Activated CD8-positive, alpha-beta memory T cell treated with anti-CD3 and anti-CD28 coated beads for 24 hours (primary cell): Measurements from ENCODE around the gene ACVR1B.
"Not testable (repeated sequence)": the region's sequence is repeated elsewhere in the genome, so short reads cannot be mapped to it uniquely, and the experiment has no call there.

Experiments
- DNase-seq: peaks from one replicate; pipeline ENCODE4 v3.0.0-alpha.2; 2020

The ACVR1B gene

GRCh38 chr12:51972422-51972812 lies 20.9 kb downstream of the ACVR1B start:
- DNase-seq: no peak

GRCh38 chr12:51972849-51973273 lies 21.4 kb downstream of the ACVR1B start:
- DNase-seq: peak; percentile 69

GRCh38 chr12:51973560-51973959 lies 22.1 kb downstream of the ACVR1B start:
- DNase-seq: no peak

- DNase-seq: no peak
These were observed 23.1 kb downstream of the ACVR1B start for GRCh38 chr12:51974646-51975045.

- no peak for DNase-seq
These were observed 23.7 kb downstream of the ACVR1B start for GRCh38 chr12:51975196-51975595.

- no peak for DNase-seq
These were observed 25.1 kb downstream of the ACVR1B start for GRCh38 chr12:51976376-51977160.

GRCh38 chr12:51977320-51977753 lies 25.8 kb downstream of the ACVR1B start:
- DNase-seq: no peak

GRCh38 chr12:51979306-51979705 lies 27.8 kb downstream of the ACVR1B start:
- not testable (repeated sequence) for DNase-seq

GRCh38 chr12:51980051-51980808 lies 28.7 kb downstream of the ACVR1B start:
- peak; percentile 85 for DNase-seq

- no peak for DNase-seq
These were observed 29.3 kb downstream of the ACVR1B start for GRCh38 chr12:51980809-51981127.

GRCh38 chr12:51984657-51985056 lies 33.2 kb downstream of the ACVR1B start:
- no peak for DNase-seq

- no peak for DNase-seq
These were observed 33.8 kb downstream of the ACVR1B start for GRCh38 chr12:51985154-51985835.

GRCh38 chr12:51986834-51987233 lies 35.3 kb downstream of the ACVR1B start:
- DNase-seq: no peak

GRCh38 chr12:51992246-51992645 lies 40.7 kb downstream of the ACVR1B start:
- DNase-seq: no peak

GRCh38 chr12:51994539-51994820 lies 43.0 kb downstream of the ACVR1B start:
- no peak for DNase-seq

- no peak for DNase-seq
These were observed 43.5 kb downstream of the ACVR1B start for GRCh38 chr12:51994959-51995358.

- DNase-seq: no peak
These were observed 45.6 kb downstream of the ACVR1B start for GRCh38 chr12:51997136-51997535.

GRCh38 chr12:52003016-52003550 lies 51.6 kb downstream of the ACVR1B start:
- no peak for DNase-seq

GRCh38 chr12:52003591-52003990 lies 52.1 kb downstream of the ACVR1B start:
- no peak for DNase-seq

- DNase-seq: no peak
These were observed 52.6 kb downstream of the ACVR1B start for GRCh38 chr12:52004042-52004648.

GRCh38 chr12:52005218-52005902 lies 53.9 kb downstream of the ACVR1B start:
- no peak for DNase-seq

- DNase-seq: no peak
These were observed 54.6 kb downstream of the ACVR1B start for GRCh38 chr12:52005903-52006703.
